Activated naive CD4-positive, alpha-beta T cell (primary cell): ENCODE results near the gene GRAP2.
"Not testable (repeated sequence)": the region's sequence is repeated elsewhere in the genome, so short reads cannot be mapped to it uniquely, and the experiment has no call there.

Experiments
- DNase-seq, 4 experiments: peaks; one replicate each; lab custom pipeline; 2025; lab: John Stamatoyannopoulos, UW

Gene GRAP2

GRCh38 chr22:39900306-39901227 is at the start of gene GRAP2:
Gene GRAP2 (plus strand): TSS chr22:39901084. CDS start chr22:39947107, 46,023 bp downstream.
- DNase-seq: peak in 2 of 4 experiments; percentile 29 to 38

GRCh38 chr22:39851606-39852315 is 49.1 kb upstream of the GRAP2 start:
- no peak for DNase-seq

- DNase-seq: no peak
Measured at GRCh38 chr22:39852799-39853198, 48.1 kb upstream of the GRAP2 start.

GRCh38 chr22:39856588-39856987 is 44.3 kb upstream of the GRAP2 start:
- DNase-seq: no peak

- DNase-seq: no peak
Measured at GRCh38 chr22:39859903-39860588, 40.8 kb upstream of the GRAP2 start.

- DNase-seq: no peak
Measured at GRCh38 chr22:39868741-39869140, 32.1 kb upstream of the GRAP2 start.

GRCh38 chr22:39869797-39870196 is 31.1 kb upstream of the GRAP2 start:
- not testable (repeated sequence) for DNase-seq

- DNase-seq: no peak
Measured at GRCh38 chr22:39871008-39871798, 29.7 kb upstream of the GRAP2 start.

- no peak for DNase-seq
Measured at GRCh38 chr22:39872548-39872947, 28.3 kb upstream of the GRAP2 start.

- no peak for DNase-seq
Measured at GRCh38 chr22:39873965-39874364, 26.9 kb upstream of the GRAP2 start.

GRCh38 chr22:39875176-39875885 is 25.6 kb upstream of the GRAP2 start:
- DNase-seq: not testable (repeated sequence)

- DNase-seq: no peak
Measured at GRCh38 chr22:39877079-39877845, 23.6 kb upstream of the GRAP2 start.

GRCh38 chr22:39880722-39881121 is 20.2 kb upstream of the GRAP2 start:
- DNase-seq: no peak

GRCh38 chr22:39883057-39883456 is 17.8 kb upstream of the GRAP2 start:
- DNase-seq: no peak

- DNase-seq: not testable (repeated sequence)
Measured at GRCh38 chr22:39889924-39890323, 11.0 kb upstream of the GRAP2 start.

GRCh38 chr22:39893526-39893925 is 7.4 kb upstream of the GRAP2 start, which contains the start of gene ENTHD1:
Gene ENTHD1 (minus strand): TSS chr22:39893760. CDS start chr22:39887748, 6,012 bp downstream.
- DNase-seq: no peak

GRCh38 chr22:39894554-39895092 is 6.3 kb upstream of the GRAP2 start:
- no peak for DNase-seq

- no peak for DNase-seq
Measured at GRCh38 chr22:39895682-39896081, 5.2 kb upstream of the GRAP2 start.

- DNase-seq: no peak
Measured at GRCh38 chr22:39896313-39896996, 4.4 kb upstream of the GRAP2 start.
